Keratinocyte (primary cell): ENCODE data around the gene TADA2B.

Experiments
- EZH2 ChIP-seq: IDR thresholded peaks from one replicate; pipeline ENCODE4 v1.6.1; 2012; ENCODE audit warnings: inconsistent platforms, mild to moderate bottlenecking, low read length, moderate library complexity
- TF ChIP-seq, protein P1 (sequence below), 3 experiments: IDR thresholded peaks in 1 of 3; conservative IDR thresholded peaks in 1 of 3; optimal IDR thresholded peaks in 1 of 3; 2 replicates in 2 of 3; 3 replicates in 1 of 3; pipeline versions ENCODE3 to v1.5.1; 2011; ENCODE audit warnings: low read length in 3 of 3, mild to moderate bottlenecking in 3 of 3, moderate library complexity in 2 of 3, control low read depth in 1 of 3, inconsistent platforms in 1 of 3; ENCODE audit not compliant: insufficient read depth in 2 of 3; ENCODE audit errors: extremely low read depth in 1 of 3

DNA sequence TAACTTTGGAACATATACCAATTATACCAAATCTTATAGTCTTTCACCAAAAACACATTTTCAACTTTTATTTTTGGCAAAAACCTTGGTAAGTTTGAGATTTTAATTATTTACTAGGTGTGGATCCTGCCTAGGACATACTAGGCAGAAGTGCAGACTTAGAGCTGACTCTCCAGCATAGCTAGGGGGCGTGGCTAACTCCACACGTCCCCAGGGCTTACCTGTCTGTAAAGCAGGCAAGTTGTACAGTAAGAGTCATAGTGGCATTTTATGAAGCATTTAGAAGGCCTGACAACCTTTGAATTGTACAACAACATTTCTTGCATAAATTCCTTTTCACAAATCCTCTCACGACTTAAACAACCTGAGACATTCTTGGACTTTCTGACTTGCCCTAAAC, 43.9 kb downstream of the TADA2B start:
- TF ChIP-seq EZH2, result no peak
- TF ChIP-seq, protein P1, sequence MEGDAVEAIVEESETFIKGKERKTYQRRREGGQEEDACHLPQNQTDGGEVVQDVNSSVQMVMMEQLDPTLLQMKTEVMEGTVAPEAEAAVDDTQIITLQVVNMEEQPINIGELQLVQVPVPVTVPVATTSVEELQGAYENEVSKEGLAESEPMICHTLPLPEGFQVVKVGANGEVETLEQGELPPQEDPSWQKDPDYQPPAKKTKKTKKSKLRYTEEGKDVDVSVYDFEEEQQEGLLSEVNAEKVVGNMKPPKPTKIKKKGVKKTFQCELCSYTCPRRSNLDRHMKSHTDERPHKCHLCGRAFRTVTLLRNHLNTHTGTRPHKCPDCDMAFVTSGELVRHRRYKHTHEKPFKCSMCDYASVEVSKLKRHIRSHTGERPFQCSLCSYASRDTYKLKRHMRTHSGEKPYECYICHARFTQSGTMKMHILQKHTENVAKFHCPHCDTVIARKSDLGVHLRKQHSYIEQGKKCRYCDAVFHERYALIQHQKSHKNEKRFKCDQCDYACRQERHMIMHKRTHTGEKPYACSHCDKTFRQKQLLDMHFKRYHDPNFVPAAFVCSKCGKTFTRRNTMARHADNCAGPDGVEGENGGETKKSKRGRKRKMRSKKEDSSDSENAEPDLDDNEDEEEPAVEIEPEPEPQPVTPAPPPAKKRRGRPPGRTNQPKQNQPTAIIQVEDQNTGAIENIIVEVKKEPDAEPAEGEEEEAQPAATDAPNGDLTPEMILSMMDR (optimal IDR thresholded peaks at IDR 0.05 in 1 of 3, IDR thresholded peaks at IDR 0.05 in 1 of 3, conservative IDR thresholded peaks at IDR 0.05 in 1 of 3; ENCODE audit: extremely low read depth in 1 of 3, insufficient read depth in 2 of 3, low read length in 3 of 3), result no peak
